ENCODE measurements around the gene SORCS2. TPM values are rescaled to one million over a fixed set of nuclear protein-coding genes. Genes with fewer than 3 reads are reported as not detected.

The SORCS2 gene
- total RNA-seq, 6 experiments from 2014 or later, result 0.18 to 6.2 (median 3.1) TPM

GRCh38 chr4:7170012-7170411 lies 22.3 kb upstream of the SORCS2 start:
- intact Hi-C loops (cut with DNase I), result no loop called here
- H3K27me3 ChIP-seq, result no peaks in the 10 kb centered on the region
- H3K36me3 ChIP-seq, result no peaks in the 10 kb centered on the region
- TF ChIP-seq POLR2A (IDR thresholded peaks at IDR 0.05), result no peak
- TF ChIP-seq, protein P1, sequence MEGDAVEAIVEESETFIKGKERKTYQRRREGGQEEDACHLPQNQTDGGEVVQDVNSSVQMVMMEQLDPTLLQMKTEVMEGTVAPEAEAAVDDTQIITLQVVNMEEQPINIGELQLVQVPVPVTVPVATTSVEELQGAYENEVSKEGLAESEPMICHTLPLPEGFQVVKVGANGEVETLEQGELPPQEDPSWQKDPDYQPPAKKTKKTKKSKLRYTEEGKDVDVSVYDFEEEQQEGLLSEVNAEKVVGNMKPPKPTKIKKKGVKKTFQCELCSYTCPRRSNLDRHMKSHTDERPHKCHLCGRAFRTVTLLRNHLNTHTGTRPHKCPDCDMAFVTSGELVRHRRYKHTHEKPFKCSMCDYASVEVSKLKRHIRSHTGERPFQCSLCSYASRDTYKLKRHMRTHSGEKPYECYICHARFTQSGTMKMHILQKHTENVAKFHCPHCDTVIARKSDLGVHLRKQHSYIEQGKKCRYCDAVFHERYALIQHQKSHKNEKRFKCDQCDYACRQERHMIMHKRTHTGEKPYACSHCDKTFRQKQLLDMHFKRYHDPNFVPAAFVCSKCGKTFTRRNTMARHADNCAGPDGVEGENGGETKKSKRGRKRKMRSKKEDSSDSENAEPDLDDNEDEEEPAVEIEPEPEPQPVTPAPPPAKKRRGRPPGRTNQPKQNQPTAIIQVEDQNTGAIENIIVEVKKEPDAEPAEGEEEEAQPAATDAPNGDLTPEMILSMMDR (IDR thresholded peaks at IDR 0.05), result no peak
- H3K27ac ChIP-seq, result no peak overlapping the region
- DNase-seq (peak in 1 of 3 donors; percentile 8), ATAC-seq (no peak)
- peaks cover 0 to 8% (median 0%) of the 10 kb centered on the region in 4 donors for H3K4me1 ChIP-seq
- no peak overlapping the region for H3K4me3 ChIP-seq
- no peaks in the 10 kb centered on the region for H3K9me3 ChIP-seq
- 100% methylated on average over 1 of the region's 3 CpGs for WGBS (ENCODE audit: insufficient coverage, low coverage, low lambda C conversion rate, missing lambda C conversion rate)

- H3K36me3 ChIP-seq, result no peaks in the 10 kb centered on the region
- H3K9me3 ChIP-seq, result no peaks in the 10 kb centered on the region
- H3K4me1 ChIP-seq, result peaks cover 0 to 8% (median 0%) of the 10 kb centered on the region in 4 donors
- no peak overlapping the region for H3K4me3 ChIP-seq
- intact Hi-C loops (cut with DNase I), result no loop called here
- H3K27ac ChIP-seq, result no peak overlapping the region
- 60% methylated on average over 4 of the region's 4 CpGs for WGBS (ENCODE audit: insufficient coverage, low coverage, low lambda C conversion rate, missing lambda C conversion rate)
- ATAC-seq, result no peak
- TF ChIP-seq, protein P1 (IDR thresholded peaks at IDR 0.05), result no peak
- no peak for TF ChIP-seq POLR2A (IDR thresholded peaks at IDR 0.05)
- H3K27me3 ChIP-seq, result no peaks in the 10 kb centered on the region
- DNase-seq, result no peak
Observed at GRCh38 chr4:7171191-7171900, 21.0 kb upstream of the SORCS2 start.

DNA sequence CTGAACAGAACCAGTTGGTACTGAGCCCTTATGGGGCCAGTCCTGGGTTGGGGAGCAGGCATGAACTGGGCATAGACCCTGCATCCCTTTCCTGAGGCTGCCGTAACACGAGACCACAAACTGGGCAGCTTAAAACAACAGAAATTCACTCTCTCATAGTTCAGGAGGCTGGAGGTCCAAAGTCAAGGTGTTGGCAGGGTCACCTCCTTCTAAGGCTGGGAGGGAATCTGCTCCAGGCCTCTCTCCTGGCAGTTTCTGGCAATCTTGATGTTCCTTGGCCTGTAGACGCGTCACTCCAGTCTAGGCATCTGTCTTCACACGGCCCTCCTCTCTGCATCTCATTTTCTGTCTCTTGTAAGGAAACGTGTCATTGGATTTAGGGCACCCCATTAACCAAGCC lies 19.8 kb upstream of the SORCS2 start:
- TF ChIP-seq, protein P1 (IDR thresholded peaks at IDR 0.05), result no peak
- no peak for TF ChIP-seq POLR2A (IDR thresholded peaks at IDR 0.05)
- ATAC-seq (no peak), DNase-seq (no peak)
- Histone ChIP-seq H3K4me1 (peaks cover 0 to 2% (median 0%) of the 10 kb centered on the region in 4 donors), H3K27ac (no peak overlapping the region), H3K27me3 (no peaks in the 10 kb centered on the region), H3K4me3 (no peak overlapping the region), H3K36me3 (no peaks in the 10 kb centered on the region), H3K9me3 (no peaks in the 10 kb centered on the region)
- intact Hi-C loops (cut with DNase I), result no loop called here
- 81% methylated on average over 5 of the region's 6 CpGs for WGBS (ENCODE audit: insufficient coverage, low coverage, low lambda C conversion rate, missing lambda C conversion rate)

DNA sequence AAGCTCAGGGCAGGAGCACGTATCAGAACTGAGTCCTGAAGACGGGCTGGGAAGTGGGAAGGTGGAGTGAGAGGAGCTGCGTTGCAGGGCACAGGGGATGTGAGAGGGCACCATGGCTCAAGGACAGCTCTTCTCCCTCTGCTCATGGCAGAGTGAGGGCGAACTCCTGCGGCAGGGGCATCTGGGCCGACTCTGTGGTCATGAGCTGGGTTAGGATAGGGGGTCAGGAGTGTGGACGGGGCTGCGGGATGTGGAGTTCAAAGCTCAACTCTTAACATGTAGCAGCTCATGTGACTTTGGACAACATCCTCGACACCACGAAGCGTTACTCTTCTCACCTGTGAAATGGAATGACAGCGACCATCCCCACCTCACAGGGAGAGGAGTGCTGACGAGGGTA lies 19.4 kb upstream of the SORCS2 start:
- WGBS (ENCODE audit: insufficient coverage, low coverage, low lambda C conversion rate, missing lambda C conversion rate), result 60% methylated on average over 6 of the region's 13 CpGs
- no peaks in the 10 kb centered on the region for H3K4me1 ChIP-seq
- no peaks in the 10 kb centered on the region for H3K36me3 ChIP-seq
- H3K9me3 ChIP-seq, result no peaks in the 10 kb centered on the region
- ATAC-seq, result no peak
- H3K4me3 ChIP-seq, result no peak overlapping the region
- no peak for TF ChIP-seq POLR2A (IDR thresholded peaks at IDR 0.05)
- TF ChIP-seq, protein P1 (IDR thresholded peaks at IDR 0.05), result no peak
- intact Hi-C loops (cut with DNase I), result no loop called here
- H3K27me3 ChIP-seq, result no peaks in the 10 kb centered on the region
- no peak for DNase-seq
- no peak overlapping the region for H3K27ac ChIP-seq

Data from right lobe of liver (tissue), 6 donors.